HG02642 (cell line): Measurements from ENCODE around the gene MAP2K7.

Source experiments
- ATAC-seq: cut with Tn5 transposase; IDR thresholded peaks from one replicate; pipeline ENCODE4 v1.9.1; 2021; ENCODE audit warnings: mild to moderate bottlenecking; ENCODE audit not compliant: unreplicated experiment, poor library complexity

The MAP2K7 gene

GRCh38 chr19:7866399-7867091 lies 37.1 kb upstream of the MAP2K7 start:
- ATAC-seq, result no peak

- no peak for ATAC-seq
These were observed 36.4 kb upstream of the MAP2K7 start for GRCh38 chr19:7867092-7867844.

GRCh38 chr19:7868326-7868670 lies 35.4 kb upstream of the MAP2K7 start:
- no peak for ATAC-seq

- ATAC-seq, result peak; percentile 78
These were observed 34.8 kb upstream of the MAP2K7 start for GRCh38 chr19:7868671-7869452.

GRCh38 chr19:7869453-7869909 lies 34.2 kb upstream of the MAP2K7 start:
- ATAC-seq, result peak; percentile 53

GRCh38 chr19:7869910-7870511 lies 33.7 kb upstream of the MAP2K7 start:
- no peak for ATAC-seq

- ATAC-seq, result no peak
These were observed 32.9 kb upstream of the MAP2K7 start for GRCh38 chr19:7870571-7871436.

- no peak for ATAC-seq
These were observed 32.0 kb upstream of the MAP2K7 start for GRCh38 chr19:7871437-7872305.

- ATAC-seq, result no peak
These were observed 31.1 kb upstream of the MAP2K7 start for GRCh38 chr19:7872306-7873204.

- no peak for ATAC-seq
These were observed 30.2 kb upstream of the MAP2K7 start for GRCh38 chr19:7873304-7874075.

GRCh38 chr19:7874076-7874896 lies 29.4 kb upstream of the MAP2K7 start, which contains the start of gene PRR36:
Gene PRR36 (minus strand): TSS chr19:7874390. CDS start chr19:7873689, 701 bp downstream.
- ATAC-seq, result no peak

- no peak for ATAC-seq
These were observed 28.8 kb upstream of the MAP2K7 start for GRCh38 chr19:7874897-7875273.

- ATAC-seq, result no peak
These were observed 26.3 kb upstream of the MAP2K7 start for GRCh38 chr19:7877249-7877836.

- ATAC-seq, result no peak
These were observed 24.4 kb upstream of the MAP2K7 start for GRCh38 chr19:7879111-7879807.

GRCh38 chr19:7879836-7880235 lies 23.8 kb upstream of the MAP2K7 start:
- no peak for ATAC-seq
